GM18526 (cell line): ENCODE data around the gene PAX2.

Experiments used
- POLR2A ChIP-seq: IDR thresholded peaks from 3 replicates; pipeline ENCODE4 v1.6.1; 2011; ENCODE audit not compliant: insufficient read length; ENCODE audit errors: extremely low read depth

The PAX2 gene

GRCh38 chr10:100741378-100742075 is 3.9 kb upstream of the PAX2 start:
- no peak for TF ChIP-seq POLR2A

- TF ChIP-seq POLR2A = no peak
Measured at GRCh38 chr10:100742076-100742771, 3.2 kb upstream of the PAX2 start.

DNA sequence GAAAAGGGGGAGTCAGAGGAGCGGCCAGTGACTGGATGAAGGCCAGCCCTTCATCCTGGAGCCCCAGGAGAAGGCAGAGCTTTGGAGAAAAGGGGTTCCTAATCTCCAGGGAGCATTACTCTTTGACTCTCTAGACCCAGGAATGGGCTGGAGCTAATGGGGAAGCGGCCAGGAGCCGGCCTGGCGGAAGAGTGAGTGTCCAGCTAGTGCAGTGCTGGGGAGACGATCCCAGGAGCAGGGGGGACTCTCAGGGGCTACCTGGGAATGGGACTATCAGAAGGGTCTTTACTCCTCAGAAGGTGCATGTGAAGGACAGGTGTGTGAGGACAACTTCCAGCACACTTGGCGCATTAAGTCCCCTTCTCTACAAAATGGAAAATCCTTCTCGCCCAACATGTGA is 2.4 kb upstream of the PAX2 start:
- no peak for TF ChIP-seq POLR2A

DNA sequence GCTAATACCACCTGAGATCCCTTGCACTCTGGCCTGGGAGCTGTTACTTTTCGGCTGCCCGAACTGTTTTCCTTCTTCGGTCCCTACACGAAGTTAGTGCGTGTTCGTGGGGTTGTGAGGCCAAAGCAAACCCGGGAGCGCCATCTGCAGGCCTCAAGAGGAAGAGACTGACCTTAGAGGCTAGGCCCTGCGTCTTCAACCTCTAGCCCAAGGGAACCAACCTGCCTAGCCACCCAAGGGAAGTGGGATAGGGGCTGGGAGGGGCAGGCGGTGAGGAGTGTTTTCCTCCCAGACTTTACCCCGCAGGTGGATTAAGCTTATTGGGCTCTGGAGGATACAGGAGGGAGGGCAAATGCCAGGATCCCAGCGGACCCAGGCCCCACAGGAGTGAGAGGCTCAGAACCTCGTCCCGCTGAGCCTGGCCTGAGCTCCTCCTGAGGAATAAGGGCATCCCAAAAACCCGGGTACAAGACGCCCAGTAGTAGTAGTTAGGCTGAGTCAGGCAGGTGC is 1.7 kb upstream of the PAX2 start:
- no peak for TF ChIP-seq POLR2A

DNA sequence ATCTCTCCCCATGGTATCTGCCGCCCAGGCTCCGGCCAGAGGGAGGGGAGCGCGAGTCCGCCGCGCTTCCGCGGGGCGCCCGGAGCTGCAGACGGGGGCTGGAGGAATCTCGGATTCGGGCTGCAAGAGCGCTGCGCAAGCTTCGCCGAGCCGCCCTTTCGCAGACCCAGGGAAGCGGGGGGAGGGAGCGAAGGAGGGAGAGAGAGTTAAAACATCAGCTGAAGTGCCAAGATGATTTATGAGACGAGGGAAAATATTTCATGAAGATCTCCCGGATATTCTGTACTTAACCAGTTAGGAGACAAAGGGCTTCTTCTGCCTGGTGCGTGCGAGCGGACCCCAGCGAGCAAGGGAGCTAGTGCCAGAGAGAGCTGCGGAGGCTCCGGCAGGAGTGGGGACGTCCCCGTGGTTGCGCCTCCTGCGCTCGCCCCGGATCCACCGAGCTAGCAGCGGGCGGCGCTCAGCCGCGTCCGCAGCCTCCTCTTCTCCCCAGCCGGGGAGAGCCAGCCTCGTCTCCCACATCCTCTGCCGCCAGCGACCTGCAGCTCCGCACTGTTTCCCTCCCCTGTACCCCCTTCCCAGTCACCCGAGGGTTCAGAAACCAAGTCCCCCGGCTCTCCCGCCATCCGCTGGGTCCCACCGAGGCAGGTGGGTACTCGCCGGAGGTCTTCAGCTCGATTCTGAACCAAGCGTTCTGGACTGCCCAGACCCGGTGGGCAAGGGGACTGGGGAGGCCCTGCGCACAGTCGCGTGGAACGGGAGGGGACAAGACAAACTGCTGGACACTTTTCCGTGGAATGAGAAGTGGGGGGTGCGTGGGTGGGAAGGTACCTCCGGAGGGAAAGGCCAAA is 1.0 kb upstream of the PAX2 start:
- TF ChIP-seq POLR2A = no peak

GRCh38 chr10:100745882-100746783 is 751 bp downstream of the PAX2 start:
- TF ChIP-seq POLR2A = no peak

DNA sequence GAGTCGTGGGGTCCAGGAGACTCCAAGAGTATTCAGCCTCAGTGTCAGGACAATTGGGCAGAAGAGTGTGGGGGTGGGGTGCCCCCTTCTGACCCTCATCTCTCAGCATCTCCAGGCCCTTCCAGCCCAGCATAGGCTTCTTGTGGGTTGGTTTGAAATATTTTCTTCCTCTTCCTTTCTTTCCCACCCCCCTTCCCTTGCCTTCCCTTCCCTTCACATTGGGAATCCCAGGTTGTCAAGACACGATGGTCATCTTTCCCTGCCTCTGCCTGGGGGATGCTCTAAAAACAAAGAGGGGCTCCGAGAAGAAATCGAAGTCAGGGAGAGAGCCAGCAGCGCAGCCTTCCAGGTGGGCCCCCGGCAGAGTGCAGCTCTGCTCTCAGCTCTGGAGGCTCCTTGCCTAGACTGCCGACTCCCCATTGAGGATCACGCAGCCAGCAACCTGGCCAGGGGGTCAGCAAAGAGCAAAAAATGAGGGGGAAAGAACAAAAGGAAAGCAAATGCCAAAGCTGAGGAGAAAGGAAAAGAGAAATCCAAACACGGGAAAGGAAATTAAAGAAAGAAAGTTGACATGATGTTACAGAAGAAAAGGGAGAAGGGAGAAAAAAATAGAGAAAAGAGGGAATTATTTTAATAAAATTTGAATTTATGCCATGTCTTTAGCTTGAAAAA is 1.5 kb downstream of the PAX2 start:
- no peak for TF ChIP-seq POLR2A

- TF ChIP-seq POLR2A = no peak
Measured at GRCh38 chr10:100747456-100748230, 2.3 kb downstream of the PAX2 start.

- TF ChIP-seq POLR2A = no peak
Measured at GRCh38 chr10:100748231-100749058, 3.1 kb downstream of the PAX2 start.

DNA sequence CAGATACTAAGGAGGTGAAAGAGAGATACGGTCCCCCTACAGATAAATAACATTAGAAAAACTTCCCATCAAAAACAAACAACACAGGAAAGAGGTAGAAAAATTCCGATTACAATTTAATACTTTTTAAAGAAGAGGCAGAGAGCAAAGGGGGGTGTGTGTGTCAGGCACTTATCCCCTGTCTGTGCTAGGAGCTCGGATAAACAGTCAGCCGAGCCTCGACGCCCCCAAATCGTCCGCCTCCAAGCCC is 3.6 kb downstream of the PAX2 start:
- no peak for TF ChIP-seq POLR2A

DNA sequence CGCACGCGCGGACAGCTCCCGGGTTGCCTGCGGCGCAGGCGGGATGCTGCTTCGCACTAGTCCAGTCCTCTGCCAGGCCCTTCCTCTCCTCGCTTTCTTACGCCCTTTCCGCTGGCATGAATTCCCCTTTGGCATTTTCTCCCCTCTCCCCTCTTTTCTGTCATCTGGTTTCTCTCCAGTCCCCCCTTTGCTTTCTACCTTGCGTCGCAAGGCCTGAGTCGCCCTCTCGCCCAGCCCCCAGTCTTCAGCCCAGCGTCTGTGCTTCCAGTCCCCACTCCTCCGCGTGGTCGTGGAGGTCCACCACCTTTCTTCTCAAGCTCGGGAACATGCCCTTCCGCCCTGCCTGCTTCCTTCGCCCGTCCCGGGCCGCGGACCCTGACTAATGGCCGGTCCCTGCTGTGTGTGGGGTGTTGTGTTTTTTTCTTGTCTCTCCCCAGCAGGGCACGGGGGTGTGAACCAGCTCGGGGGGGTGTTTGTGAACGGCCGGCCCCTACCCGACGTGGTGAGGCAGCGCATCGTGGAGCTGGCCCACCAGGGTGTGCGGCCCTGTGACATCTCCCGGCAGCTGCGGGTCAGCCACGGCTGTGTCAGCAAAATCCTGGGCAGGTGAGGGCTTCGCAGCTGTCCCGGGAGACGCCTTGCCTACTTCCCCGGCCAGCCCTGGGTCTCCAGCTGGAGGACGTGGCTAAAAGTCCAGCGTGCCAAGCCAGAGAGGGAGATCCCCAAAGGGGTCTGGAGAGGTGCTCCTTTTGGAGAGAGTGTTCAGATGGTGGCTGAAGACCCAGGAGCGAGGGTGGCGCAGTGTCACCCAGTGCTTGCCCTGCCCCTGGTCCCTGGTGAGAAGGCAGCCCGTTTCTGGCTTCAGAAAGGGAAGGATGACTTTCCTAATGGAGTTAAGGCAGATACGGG is 4.2 kb downstream of the PAX2 start:
- TF ChIP-seq POLR2A = no peak

- TF ChIP-seq POLR2A = no peak
Measured at GRCh38 chr10:100750291-100751210, 5.2 kb downstream of the PAX2 start.
